Myocyte (in vitro differentiated cells): ENCODE measurements around the gene AGMO. TPM values are rescaled to one million over a fixed set of nuclear protein-coding genes. Genes with fewer than 3 reads are reported as not detected.

Source experiments
- DNase-seq: peaks from one replicate; pipeline ENCODE4 v3.0.0-alpha.2; 2012; ENCODE audit warnings: low read depth
- total RNA-seq: library from RNA; depleted of rRNA; stranded (reverse); fragments of >200 nt; gene quantifications from 2 replicates; pipeline ENCODE4 v1.2.3, GENCODE V29; 2014

Gene AGMO
- total RNA-seq, 1 donor from 2014 or later = not detected

DNA sequence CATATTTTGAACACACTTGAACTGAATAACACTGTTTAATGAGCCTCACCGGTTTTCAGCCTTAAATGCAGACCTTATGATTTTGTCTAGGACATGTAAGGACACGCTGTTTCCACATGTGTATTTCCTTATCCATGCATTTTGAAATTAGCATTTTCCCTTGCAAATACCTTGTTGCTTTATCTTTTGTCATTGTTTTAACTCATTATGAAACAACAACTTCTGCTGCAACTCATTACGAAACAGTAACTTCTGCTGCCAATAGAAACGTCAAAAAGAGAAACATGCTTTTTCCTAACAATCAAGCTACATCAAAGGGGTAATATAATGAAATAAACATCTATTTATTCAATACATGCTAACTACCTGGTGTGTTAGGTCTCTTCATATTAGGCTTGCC is 322.0 kb downstream of the AGMO start:
- no peak for DNase-seq

DNA sequence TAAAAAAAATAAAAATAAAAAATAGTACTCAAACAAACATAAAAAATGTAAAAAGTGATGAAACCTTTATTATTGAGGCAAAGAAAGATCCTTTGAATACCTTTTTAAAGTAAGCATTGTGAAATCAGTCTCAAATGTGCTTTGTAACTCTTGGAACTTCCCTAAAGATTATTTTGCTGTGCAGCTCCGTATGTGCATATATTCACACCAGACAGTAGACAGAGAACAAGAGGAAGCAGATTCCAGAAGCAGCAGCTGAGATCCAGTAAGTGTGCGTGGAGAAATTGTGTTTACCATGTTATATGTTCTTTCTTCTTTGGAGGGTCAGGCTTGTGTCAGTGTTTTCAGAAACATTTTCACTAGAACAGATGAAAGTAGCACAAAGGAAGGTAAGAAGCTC is 324.9 kb downstream of the AGMO start:
- DNase-seq = no peak

GRCh38 chr7:15234431-15234830 is 327.4 kb downstream of the AGMO start:
- no peak for DNase-seq

DNA sequence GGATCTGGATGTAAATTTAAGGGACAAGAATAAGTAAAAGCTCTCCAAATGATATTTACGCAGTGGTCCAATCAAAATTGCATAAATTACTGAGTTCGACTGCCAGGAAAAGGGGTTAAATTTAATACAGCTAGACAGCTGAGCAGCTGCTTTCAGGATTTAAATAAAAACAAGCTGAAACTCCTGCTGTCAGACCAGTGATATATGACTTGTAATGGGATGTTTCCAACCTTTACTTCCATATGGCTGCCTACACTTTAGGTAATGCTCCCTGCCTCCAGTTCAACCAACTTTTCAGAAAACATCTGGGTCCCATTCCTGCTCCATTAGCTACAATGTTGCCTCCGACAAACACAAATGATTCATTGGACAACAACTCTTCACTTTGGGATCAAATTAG is 333.0 kb downstream of the AGMO start:
- DNase-seq = peak; percentile 5

GRCh38 chr7:15225981-15226380 is 335.8 kb downstream of the AGMO start:
- no peak for DNase-seq

DNA sequence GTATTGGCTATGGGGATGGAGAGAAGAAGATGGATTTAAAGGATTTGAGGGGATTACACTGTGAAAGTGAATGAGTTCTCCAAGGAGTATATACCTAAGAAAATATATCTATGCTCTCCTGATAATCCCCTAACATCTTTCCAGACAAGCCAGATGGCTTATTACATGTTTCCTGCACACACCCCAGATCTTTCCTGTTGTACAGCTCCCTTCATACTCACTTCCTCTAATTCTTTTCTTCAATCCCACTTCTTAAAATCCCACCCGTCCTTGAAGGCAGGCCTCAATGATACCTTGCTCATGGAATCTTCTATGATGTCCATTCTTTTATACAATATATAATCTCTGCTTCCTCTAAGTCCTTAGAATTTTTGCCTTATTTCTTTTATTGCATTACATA is 342.1 kb downstream of the AGMO start:
- no peak for DNase-seq

GRCh38 chr7:15218261-15218660 is 343.6 kb downstream of the AGMO start:
- DNase-seq = no peak

- DNase-seq = no peak
Measured at GRCh38 chr7:15215616-15216015, 346.2 kb downstream of the AGMO start.

GRCh38 chr7:15214976-15215375 is 346.8 kb downstream of the AGMO start:
- DNase-seq = no peak

GRCh38 chr7:15213093-15213492 is 348.7 kb downstream of the AGMO start:
- no peak for DNase-seq

DNA sequence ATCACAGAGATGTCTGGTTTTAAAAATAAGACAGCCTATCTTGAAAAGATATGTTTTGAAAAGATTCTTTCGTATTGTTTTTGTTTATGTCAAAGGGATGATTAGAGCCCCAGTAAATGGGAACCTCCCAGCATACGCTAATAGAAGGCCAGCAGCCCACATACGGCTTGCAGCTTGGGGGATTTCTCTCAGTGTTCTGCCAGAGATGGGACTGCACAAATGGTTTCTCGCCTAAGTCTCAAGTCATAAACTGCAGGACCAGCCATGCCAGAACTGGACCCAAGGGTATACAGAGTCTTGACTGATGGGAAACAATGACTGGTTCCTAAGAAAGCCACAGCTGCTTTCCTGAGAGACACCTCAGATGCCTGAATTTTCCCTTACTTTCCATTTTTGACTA is 352.4 kb downstream of the AGMO start:
- no peak for DNase-seq

DNA sequence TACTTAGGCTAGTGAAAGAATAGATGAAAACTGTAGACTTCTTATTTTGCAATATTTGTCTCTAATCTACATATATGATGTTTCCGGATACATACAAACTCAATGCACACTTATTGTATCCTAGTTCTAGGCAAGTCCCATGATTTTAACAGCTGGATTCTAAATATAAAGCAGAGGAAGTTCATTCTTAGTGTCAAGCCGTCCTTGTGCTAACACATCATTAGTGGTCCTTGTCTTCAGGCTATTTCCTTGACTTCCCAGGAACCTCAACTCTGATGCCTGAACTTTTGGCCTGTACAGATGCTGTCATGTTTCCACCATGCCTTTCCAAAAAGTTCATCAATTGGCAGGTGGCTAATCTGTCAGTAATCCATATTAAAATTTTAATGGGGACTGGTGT is 357.4 kb downstream of the AGMO start:
- DNase-seq = no peak

- DNase-seq = peak; percentile 29
Measured at GRCh38 chr7:15199482-15199881, 362.3 kb downstream of the AGMO start.

DNA sequence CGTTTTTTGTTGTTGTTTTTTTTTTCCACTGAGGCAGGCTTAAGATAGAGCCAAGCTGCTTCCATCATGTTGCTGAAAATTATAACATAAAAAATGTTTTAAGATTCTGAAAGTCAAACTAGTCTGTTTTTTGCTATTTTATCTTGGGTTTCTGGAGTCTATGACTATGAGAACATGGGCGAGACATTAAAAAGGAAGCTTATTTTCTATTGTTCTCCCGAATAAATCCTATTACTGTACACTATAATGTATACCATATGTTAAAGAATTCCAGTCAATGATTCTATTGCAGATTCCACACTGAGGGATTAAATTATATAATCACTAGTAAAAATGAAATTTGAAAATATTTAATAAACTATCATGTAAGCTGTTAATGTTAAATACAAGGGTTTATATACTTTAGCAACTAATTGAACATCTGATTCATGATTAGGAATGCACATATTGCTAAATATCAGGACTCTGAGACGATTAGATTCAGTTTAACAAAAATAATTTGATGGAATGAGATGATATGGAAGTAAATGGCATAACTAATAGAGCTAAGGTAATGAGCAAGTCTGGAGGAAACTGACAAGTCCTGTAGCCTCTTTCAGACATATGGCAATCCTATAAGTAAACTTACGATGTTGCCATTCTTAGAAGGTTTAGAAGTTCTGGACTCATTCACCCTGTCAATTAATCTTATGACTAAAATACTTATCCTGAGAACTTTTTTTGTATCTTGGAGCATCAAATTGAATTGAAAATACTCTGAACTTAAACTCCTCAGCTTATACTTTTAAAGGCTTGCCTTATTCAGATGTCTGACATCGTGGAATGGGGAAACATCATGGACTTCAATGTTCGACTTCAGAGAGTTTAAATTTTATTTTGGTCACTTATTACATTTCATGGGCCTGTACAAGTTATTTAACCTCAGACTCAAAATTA is 364.5 kb downstream of the AGMO start:
- no peak for DNase-seq

- DNase-seq = no peak
Measured at GRCh38 chr7:15178065-15178464, 383.8 kb downstream of the AGMO start.

DNA sequence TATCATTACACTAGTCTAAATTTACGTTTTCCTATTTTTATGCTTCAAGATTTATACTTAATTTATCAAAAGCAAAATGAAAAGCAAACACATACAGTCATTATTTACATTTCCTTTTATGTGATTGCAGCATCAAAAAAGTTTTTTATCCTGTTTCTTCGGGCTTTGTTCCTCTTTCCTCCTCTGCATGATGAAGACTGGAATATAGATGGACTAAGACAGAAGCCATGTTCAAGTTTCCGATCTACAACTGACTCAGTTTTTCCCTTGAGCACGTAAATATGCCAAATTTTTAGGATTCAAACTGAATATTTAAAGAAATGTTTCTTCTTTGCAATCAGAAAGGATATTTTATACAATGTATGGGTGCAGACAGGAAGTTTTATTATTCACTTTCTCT is 385.7 kb downstream of the AGMO start:
- no peak for DNase-seq

GRCh38 chr7:15175152-15175551 is 386.7 kb downstream of the AGMO start:
- DNase-seq = no peak

GRCh38 chr7:15174485-15174884 is 387.3 kb downstream of the AGMO start:
- no peak for DNase-seq

- peak; percentile 27 for DNase-seq
Measured at GRCh38 chr7:15168489-15168888, 393.3 kb downstream of the AGMO start.

DNA sequence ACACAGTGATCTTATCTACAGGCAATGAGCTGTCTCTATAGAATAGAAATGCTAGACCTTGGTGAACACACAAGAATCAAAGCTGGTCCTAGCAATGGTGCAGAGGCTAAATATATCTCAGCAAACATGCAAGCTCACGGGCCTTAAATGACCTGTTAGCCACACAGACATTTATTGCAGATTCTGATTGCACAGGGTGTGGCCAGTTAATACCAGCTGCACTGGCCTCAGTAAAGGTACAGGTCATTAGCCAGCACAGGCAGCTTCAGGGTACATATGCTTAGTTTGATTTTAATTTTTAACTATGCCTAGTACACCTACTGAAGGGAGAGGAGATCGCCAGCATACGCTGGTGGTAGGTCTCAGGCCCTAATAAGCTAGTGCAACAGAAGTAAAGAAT is 393.9 kb downstream of the AGMO start:
- peak; percentile 42 for DNase-seq

- DNase-seq = no peak
Measured at GRCh38 chr7:15166620-15167019, 395.2 kb downstream of the AGMO start.

- DNase-seq = no peak
Measured at GRCh38 chr7:15159261-15159660, 402.6 kb downstream of the AGMO start.

DNA sequence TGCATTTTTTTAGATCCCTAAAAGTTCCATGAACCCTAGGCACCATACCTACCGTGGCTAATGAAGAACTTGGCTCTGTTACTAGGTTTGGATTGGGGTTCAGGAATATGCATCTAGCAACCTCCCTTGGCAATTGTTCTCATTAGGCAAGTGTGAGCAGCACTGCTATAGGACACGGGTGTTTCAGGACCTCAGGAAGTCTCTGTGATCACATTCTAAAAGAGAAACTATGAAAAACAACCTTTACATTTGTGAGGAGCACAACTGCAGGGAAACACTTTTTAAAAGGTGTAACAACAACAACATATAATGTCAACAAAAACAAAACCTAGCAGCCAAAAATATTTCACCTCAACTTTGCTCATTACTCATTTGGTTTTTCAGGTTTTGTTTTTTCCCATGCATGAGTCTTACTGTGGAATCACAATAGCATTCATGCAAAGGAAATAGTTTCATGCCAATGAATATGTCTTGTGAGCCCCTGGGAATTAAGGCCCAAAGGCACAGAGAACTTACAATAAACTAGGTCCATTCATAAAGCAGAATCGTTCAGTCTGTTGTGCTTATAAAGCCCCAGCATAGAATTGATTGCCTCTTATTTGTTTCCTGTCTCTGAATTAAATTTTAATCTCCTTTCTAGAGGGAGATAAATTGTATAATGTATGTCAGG is 403.5 kb downstream of the AGMO start:
- no peak for DNase-seq
